Measurements from ENCODE around the gene MPIG6B.

The MPIG6B gene

GRCh38 chr6:31768363-31769257 is 45.4 kb downstream of the MPIG6B start:
- Histone ChIP-seq H3K27ac (no peak overlapping the region), H3K36me3 (no peaks in the 10 kb centered on the region)
- intact Hi-C loops (cut with DNase I; ENCODE audit: low total_unique reads), result no loop called here

GRCh38 chr6:31769684-31770371 is 46.7 kb downstream of the MPIG6B start:
- Histone ChIP-seq H3K36me3 (no peaks in the 10 kb centered on the region), H3K27ac (no peak overlapping the region), H3K4me3 (no peak overlapping the region), H3K27me3 (peaks cover 0 to 12% of the 10 kb centered on the region in 2 donors), H3K4me1 (peaks cover 0 to 7% (median 3%) of the 10 kb centered on the region in 4 donors), H3K9me3 (no peaks in the 10 kb centered on the region)
- intact Hi-C loops (cut with DNase I; ENCODE audit: low total_unique reads), result no loop called here
- peak; percentile 51 to 82 for DNase-seq
- peak; percentile 45 to 49 for TF ChIP-seq CTCF (IDR thresholded peaks at IDR 0.05)

More at GRCh38 chr6:31768363-31769257, 45.4 kb downstream of the MPIG6B start:
- TF ChIP-seq CTCF (IDR thresholded peaks at IDR 0.05), result no peak
- Histone ChIP-seq H3K27me3 (peaks cover 0 to 12% of the 10 kb centered on the region in 2 donors), H3K9me3 (no peaks in the 10 kb centered on the region), H3K4me3 (no peak overlapping the region), H3K4me1 (peaks cover 0 to 7% (median 3%) of the 10 kb centered on the region in 4 donors)
- DNase-seq, result no peak

- no peak for DNase-seq
- Histone ChIP-seq H3K9me3 (no peaks in the 10 kb centered on the region), H3K36me3 (no peaks in the 10 kb centered on the region), H3K27ac (no peak overlapping the region), H3K4me1 (peaks cover 0 to 7% (median 3%) of the 10 kb centered on the region in 4 donors), H3K4me3 (no peak overlapping the region), H3K27me3 (peaks cover 0 to 8% of the 10 kb centered on the region in 2 donors)
- intact Hi-C loops (cut with DNase I; ENCODE audit: low total_unique reads), result no loop called here
- no peak for TF ChIP-seq CTCF (IDR thresholded peaks at IDR 0.05)
Observed at GRCh38 chr6:31770860-31771259, 47.7 kb downstream of the MPIG6B start.

GRCh38 chr6:31771992-31772358 is 48.8 kb downstream of the MPIG6B start:
- no peak for DNase-seq
- intact Hi-C loops (cut with DNase I; ENCODE audit: low total_unique reads), result no loop called here
- H3K27ac ChIP-seq, result no peak overlapping the region

GRCh38 chr6:31775184-31775583 is 52.0 kb downstream of the MPIG6B start:
- no peak for DNase-seq
- no peak overlapping the region for H3K27ac ChIP-seq

More at GRCh38 chr6:31771992-31772358, 48.8 kb downstream of the MPIG6B start:
- peaks cover 0 to 6% (median 4%) of the 10 kb centered on the region in 4 donors for H3K4me1 ChIP-seq
- TF ChIP-seq CTCF (IDR thresholded peaks at IDR 0.05), result no peak
- no peak overlapping the region for H3K4me3 ChIP-seq
- no peaks in the 10 kb centered on the region for H3K27me3 ChIP-seq
- no peaks in the 10 kb centered on the region for H3K36me3 ChIP-seq
- no peaks in the 10 kb centered on the region for H3K9me3 ChIP-seq

More at GRCh38 chr6:31775184-31775583, 52.0 kb downstream of the MPIG6B start:
- Histone ChIP-seq H3K27me3 (no peaks in the 10 kb centered on the region), H3K4me1 (peaks cover 0 to 12% (median 8%) of the 10 kb centered on the region in 4 donors), H3K36me3 (peaks cover 7 to 25% (median 22%) of the 10 kb centered on the region in 3 donors), H3K4me3 (no peak overlapping the region), H3K9me3 (no peaks in the 10 kb centered on the region)
- intact Hi-C loops (cut with DNase I; ENCODE audit: low total_unique reads), result no loop called here
- TF ChIP-seq CTCF (IDR thresholded peaks at IDR 0.05), result no peak

All from tibial artery (tissue), 4 donors.